ENCODE measurements around the gene ANTXR1.

ANTXR1 gene

GRCh38 chr2:69175790-69176715, 163.1 kb downstream of the ANTXR1 start:
- in situ Hi-C loops (cut with MboI; ENCODE audit: low sequenced_read_pairs) = no loop called here

- in situ Hi-C loops (cut with MboI; ENCODE audit: low sequenced_read_pairs) = no loop called here
These were observed 164.2 kb downstream of the ANTXR1 start for GRCh38 chr2:69177063-69177771.

- in situ Hi-C loops (cut with MboI; ENCODE audit: low sequenced_read_pairs) = no loop called here
These were observed 165.0 kb downstream of the ANTXR1 start for GRCh38 chr2:69177785-69178636.

GRCh38 chr2:69178756-69179155, 165.8 kb downstream of the ANTXR1 start:
- in situ Hi-C loops (cut with MboI; ENCODE audit: low sequenced_read_pairs) = no loop called here

GRCh38 chr2:69180227-69180626, 167.2 kb downstream of the ANTXR1 start:
- in situ Hi-C loops (cut with MboI; ENCODE audit: low sequenced_read_pairs) = no loop called here

GRCh38 chr2:69180974-69181373, 168.0 kb downstream of the ANTXR1 start:
- in situ Hi-C loops (cut with MboI; ENCODE audit: low sequenced_read_pairs) = no loop called here

- in situ Hi-C loops (cut with MboI; ENCODE audit: low sequenced_read_pairs) = no loop called here
These were observed 168.9 kb downstream of the ANTXR1 start for GRCh38 chr2:69181806-69182427.

- in situ Hi-C loops (cut with MboI; ENCODE audit: low sequenced_read_pairs) = no loop called here
These were observed 170.7 kb downstream of the ANTXR1 start for GRCh38 chr2:69183659-69184058.

- in situ Hi-C loops (cut with MboI; ENCODE audit: low sequenced_read_pairs) = no loop called here
These were observed 171.2 kb downstream of the ANTXR1 start for GRCh38 chr2:69184224-69184623.

GRCh38 chr2:69185807-69186206, 172.8 kb downstream of the ANTXR1 start:
- in situ Hi-C loops (cut with MboI; ENCODE audit: low sequenced_read_pairs) = no loop called here

GRCh38 chr2:69186614-69187013, 173.6 kb downstream of the ANTXR1 start:
- in situ Hi-C loops (cut with MboI; ENCODE audit: low sequenced_read_pairs) = no loop called here

GRCh38 chr2:69188182-69188900, 175.4 kb downstream of the ANTXR1 start:
- in situ Hi-C loops (cut with MboI; ENCODE audit: low sequenced_read_pairs) = no loop called here

- in situ Hi-C loops (cut with MboI; ENCODE audit: low sequenced_read_pairs) = no loop called here
These were observed 177.9 kb downstream of the ANTXR1 start for GRCh38 chr2:69190743-69191404.

- in situ Hi-C loops (cut with MboI; ENCODE audit: low sequenced_read_pairs) = no loop called here
These were observed 178.7 kb downstream of the ANTXR1 start for GRCh38 chr2:69191634-69192033.

- in situ Hi-C loops (cut with MboI; ENCODE audit: low sequenced_read_pairs) = no loop called here
These were observed 179.4 kb downstream of the ANTXR1 start for GRCh38 chr2:69192176-69192945.

GRCh38 chr2:69195706-69196105, 182.7 kb downstream of the ANTXR1 start:
- in situ Hi-C loops (cut with MboI; ENCODE audit: low sequenced_read_pairs) = no loop called here

- in situ Hi-C loops (cut with MboI; ENCODE audit: low sequenced_read_pairs) = no loop called here
These were observed 183.5 kb downstream of the ANTXR1 start for GRCh38 chr2:69196327-69197117.

- in situ Hi-C loops (cut with MboI; ENCODE audit: low sequenced_read_pairs) = no loop called here
These were observed 187.1 kb downstream of the ANTXR1 start for GRCh38 chr2:69200107-69200520.

Measured in HL-60/S4 treated with retinoic acid at 250 ng/mL for 4 days and 3 days (cell line).